HUES48 (cell line): ENCODE data around the gene KRTAP19-1.

ENCODE experiments used
- H3K27ac ChIP-seq: one replicate; pipeline ENCODE4 v1.7.0; 2013; ENCODE audit warnings: low read depth, low read length, inconsistent platforms
- H3K27me3 ChIP-seq: 2 replicates; pipeline ENCODE4 v1.6.1; 2013; ENCODE audit warnings: mild to moderate bottlenecking, low read length; ENCODE audit not compliant: control insufficient read depth, insufficient read depth
- H3K36me3 ChIP-seq: 2 replicates; pipeline ENCODE4 v1.6.1; 2013; ENCODE audit warnings: low read length; ENCODE audit not compliant: control insufficient read depth, insufficient read depth
- H3K4me1 ChIP-seq: 2 replicates; pipeline ENCODE4 v1.6.1; 2013; ENCODE audit warnings: mild to moderate bottlenecking, low read length; ENCODE audit not compliant: control insufficient read depth, insufficient read depth
- H3K4me3 ChIP-seq: 2 replicates; pipeline ENCODE4 v1.5.1; 2013; ENCODE audit warnings: mild to moderate bottlenecking, low read depth, low read length
- H3K9ac ChIP-seq: 2 replicates; pipeline ENCODE4 v1.6.1; 2013; ENCODE audit warnings: mild to moderate bottlenecking, low read depth, low read length, moderate library complexity
- H3K9me3 ChIP-seq: 2 replicates; pipeline ENCODE4 v1.6.1; 2013; ENCODE audit warnings: low read length; ENCODE audit not compliant: control insufficient read depth, insufficient read depth

The KRTAP19-1 gene

DNA sequence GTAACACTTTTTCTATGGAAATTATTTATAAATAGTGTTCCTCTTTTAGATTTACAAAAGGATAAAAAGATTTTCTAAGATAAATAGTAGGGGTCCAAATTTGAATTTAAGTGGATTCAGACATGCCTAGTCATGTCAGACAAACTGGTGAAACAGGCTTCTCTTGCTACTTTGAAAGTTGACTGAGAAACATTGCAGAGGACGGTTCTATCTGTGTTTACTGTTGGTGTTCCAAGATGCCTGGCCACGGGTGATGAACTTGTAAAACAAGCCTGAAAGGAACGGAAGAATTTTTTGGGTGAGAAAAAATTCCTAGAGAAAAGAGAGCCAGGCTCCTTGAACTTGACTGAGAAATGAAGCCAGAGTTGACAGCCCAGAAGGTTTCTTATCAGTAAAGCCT lies 2.2 kb downstream of the KRTAP19-1 start:
- no peaks in the 10 kb centered on the region for H3K36me3 ChIP-seq
- H3K27ac ChIP-seq: no peak overlapping the region
- H3K4me3 ChIP-seq: no peak overlapping the region
- H3K4me1 ChIP-seq: no peaks in the 10 kb centered on the region
- H3K27me3 ChIP-seq: no peaks in the 10 kb centered on the region
- no peak overlapping the region for H3K9ac ChIP-seq
- no peaks in the 10 kb centered on the region for H3K9me3 ChIP-seq

DNA sequence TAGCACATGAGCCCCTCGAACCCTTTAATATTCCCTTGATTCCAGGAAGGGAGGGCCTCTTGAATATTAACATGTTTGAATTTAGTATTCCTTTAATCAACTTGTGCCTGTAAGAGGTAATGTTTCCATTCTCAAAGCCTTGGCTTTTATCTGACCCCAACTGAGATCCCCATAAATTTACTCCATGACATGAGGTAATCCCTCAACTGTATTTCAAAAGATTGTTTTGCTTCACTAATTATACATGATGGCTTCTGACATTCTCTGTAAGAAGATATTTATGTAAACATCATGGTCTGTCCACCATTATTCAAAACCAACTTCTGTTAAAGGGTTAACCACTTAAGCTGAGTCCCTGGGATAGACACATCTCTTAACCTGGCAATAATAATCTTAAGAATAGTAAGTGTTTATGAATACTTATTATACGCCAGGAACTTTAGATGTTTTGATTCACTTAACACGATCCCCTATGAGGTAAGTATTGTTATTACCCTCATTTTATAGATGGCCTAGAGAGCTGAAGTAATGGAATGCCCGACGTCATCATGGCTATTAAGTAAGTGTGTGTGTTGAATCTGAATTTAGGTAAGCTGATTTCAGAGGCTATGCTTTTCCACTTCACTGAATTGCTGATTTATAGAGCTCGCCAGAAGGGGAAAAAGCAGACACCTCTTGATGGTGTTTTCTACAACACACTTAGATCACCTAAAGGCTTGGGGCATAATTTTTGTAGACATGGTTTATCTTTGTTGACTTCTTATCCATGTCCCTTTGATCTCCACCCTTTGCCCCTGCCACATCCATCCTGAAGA lies 11.1 kb downstream of the KRTAP19-1 start:
- H3K9me3 ChIP-seq: no peaks in the 10 kb centered on the region
- H3K27ac ChIP-seq: no peak overlapping the region
- no peaks in the 10 kb centered on the region for H3K4me1 ChIP-seq
- no peaks in the 10 kb centered on the region for H3K27me3 ChIP-seq
- no peak overlapping the region for H3K9ac ChIP-seq
- H3K4me3 ChIP-seq: no peak overlapping the region
- H3K36me3 ChIP-seq: no peaks in the 10 kb centered on the region

DNA sequence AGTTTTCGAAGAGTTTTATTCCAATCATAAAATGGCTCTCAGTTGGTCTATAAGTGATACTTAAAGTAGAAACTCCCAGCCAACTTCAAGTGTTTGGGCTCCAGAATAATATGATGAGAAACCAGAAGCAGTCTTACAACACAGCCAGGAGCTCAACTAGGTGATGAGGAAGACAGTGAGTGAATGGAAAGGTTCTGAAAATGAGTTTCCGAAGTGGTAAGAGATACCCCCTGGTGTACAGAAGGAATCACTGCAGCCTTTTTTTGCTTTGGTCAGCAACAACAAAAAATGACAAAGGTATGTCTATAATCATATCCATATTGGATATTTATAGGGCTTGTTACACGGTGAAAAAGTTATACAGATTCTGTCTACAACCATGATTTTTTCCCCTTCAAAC lies 16.5 kb downstream of the KRTAP19-1 start:
- H3K4me1 ChIP-seq: no peaks in the 10 kb centered on the region
- no peaks in the 10 kb centered on the region for H3K27me3 ChIP-seq
- no peak overlapping the region for H3K27ac ChIP-seq
- no peaks in the 10 kb centered on the region for H3K9me3 ChIP-seq
- H3K36me3 ChIP-seq: no peaks in the 10 kb centered on the region
- no peak overlapping the region for H3K9ac ChIP-seq
- H3K4me3 ChIP-seq: no peak overlapping the region

DNA sequence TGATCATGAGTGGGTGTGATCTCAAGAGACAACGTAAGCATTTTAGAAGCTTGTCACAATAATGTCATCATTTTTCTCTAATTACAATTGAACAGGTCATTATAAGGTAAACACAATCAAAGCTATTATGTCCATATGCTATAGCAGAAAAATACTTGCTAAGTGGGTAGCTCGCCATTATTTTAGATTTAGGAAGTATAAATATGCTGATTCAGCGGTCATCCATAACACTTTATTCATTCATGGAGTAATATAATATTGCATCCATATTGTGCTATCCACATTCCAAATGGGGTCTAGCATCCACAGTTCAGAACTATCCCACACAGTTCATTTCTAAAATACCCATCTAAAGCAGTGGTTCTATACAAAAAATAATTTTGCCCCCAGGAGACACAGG lies 31.7 kb downstream of the KRTAP19-1 start:
- Histone ChIP-seq H3K9me3 (no peaks in the 10 kb centered on the region), H3K4me1 (peaks cover 7% of the 10 kb centered on the region), H3K27ac (no peak overlapping the region), H3K9ac (no peak overlapping the region), H3K4me3 (no peak overlapping the region), H3K36me3 (no peaks in the 10 kb centered on the region), H3K27me3 (no peaks in the 10 kb centered on the region)

DNA sequence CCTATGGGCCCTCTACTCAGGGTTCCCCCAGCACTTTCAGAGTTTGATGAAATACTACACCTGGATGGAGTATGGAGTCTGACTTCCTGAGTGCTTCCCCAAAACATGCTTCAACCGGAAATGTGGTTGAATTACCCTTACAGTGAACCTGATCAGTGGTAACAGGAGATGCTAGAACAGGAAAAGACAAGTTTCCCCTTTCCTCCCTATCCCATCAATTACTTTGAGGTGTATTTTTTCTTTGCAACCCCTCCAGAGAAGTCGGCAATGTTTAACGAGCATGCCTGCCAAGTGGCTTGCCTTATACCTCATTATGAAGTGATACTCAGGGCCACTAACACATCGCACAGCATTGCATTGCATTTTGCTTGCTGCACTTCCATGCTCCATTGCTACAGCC lies 33.1 kb downstream of the KRTAP19-1 start:
- H3K27me3 ChIP-seq: no peaks in the 10 kb centered on the region

DNA sequence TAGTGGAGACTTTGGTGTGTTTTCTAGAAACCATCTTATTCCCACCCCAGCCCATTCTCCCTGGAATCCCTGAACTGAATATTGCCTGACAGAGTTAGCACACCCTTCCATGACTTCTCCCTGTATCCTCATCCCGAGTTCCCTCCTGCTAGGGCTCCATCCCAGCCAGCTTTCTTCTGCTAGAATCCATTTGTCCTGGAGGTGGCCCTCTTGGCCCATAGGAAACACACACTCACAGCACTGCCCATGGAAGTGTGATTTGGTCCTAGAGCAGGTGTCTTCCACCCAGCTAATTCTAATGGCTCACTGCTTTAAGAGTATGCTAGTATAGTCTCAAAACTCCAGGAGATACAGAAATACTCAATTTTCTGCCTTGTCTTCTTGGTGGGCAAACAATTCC lies 36.0 kb downstream of the KRTAP19-1 start:
- Histone ChIP-seq H3K9me3 (no peaks in the 10 kb centered on the region), H3K27ac (peak overlapping the region; percentile 41), H3K27me3 (no peaks in the 10 kb centered on the region), H3K4me3 (no peak overlapping the region), H3K9ac (no peak overlapping the region), H3K36me3 (no peaks in the 10 kb centered on the region), H3K4me1 (peaks cover 15% of the 10 kb centered on the region)

More for the DNA sequence above, 33.1 kb downstream of the KRTAP19-1 start:
- peaks cover 15% of the 10 kb centered on the region for H3K4me1 ChIP-seq
- H3K36me3 ChIP-seq: no peaks in the 10 kb centered on the region
- H3K4me3 ChIP-seq: no peak overlapping the region
- no peak overlapping the region for H3K27ac ChIP-seq
- H3K9ac ChIP-seq: no peak overlapping the region
- no peaks in the 10 kb centered on the region for H3K9me3 ChIP-seq

DNA sequence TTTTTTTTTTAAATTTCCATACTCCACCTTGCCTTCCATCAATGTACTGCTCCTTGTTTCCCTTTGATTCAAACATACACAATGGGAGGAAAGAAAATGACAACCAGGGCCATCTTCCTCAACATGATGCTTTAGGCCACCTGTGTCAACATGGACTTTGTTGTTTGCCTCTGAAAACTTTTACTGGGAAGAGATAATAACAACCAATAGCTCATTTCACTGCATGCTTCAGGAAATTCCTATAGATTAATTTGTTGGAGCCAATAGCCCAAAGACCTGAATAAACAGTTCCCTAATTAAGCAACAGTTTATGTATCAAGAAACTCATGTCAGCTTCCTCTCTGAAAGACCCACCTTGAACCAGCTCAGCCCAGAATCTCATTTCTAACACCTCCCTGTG lies 36.9 kb downstream of the KRTAP19-1 start:
- Histone ChIP-seq H3K27ac (no peak overlapping the region), H3K9me3 (no peaks in the 10 kb centered on the region), H3K4me1 (peaks cover 15% of the 10 kb centered on the region), H3K9ac (no peak overlapping the region), H3K27me3 (no peaks in the 10 kb centered on the region), H3K36me3 (no peaks in the 10 kb centered on the region), H3K4me3 (no peak overlapping the region; the same call in 1 of the 2 replicates)

DNA sequence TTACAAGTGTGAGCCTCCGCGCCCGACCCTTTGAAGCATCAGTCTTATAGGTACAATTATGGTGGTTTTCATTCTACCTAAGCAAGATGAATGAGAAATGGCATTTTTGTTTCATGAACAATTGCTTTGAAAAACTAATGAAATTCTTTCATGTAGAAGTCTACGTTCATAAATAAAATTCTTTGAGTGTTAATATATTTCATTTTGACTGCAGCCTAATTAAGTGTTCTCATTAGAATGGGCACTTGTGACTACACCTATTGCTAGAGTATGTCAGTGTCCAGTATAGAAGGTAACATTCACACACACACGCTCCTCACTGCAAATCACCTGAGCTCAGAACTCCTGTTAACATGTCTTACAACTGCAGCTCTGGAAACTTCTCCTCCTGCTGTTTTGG lies 40.2 kb downstream of the KRTAP19-1 start, which contains the start of gene KRTAP15-1:
Gene KRTAP15-1, plus strand, starts transcription at position 301 of the 400 bp plus-strand sequence. Its CDS starts 53 bp downstream, at position 354.
- H3K36me3 ChIP-seq: no peaks in the 10 kb centered on the region
- no peak within 1 kb of the TSS for H3K4me3 ChIP-seq
- no peaks in the 10 kb centered on the region for H3K9me3 ChIP-seq
- H3K4me1 ChIP-seq: peaks cover 15% of the 10 kb centered on the region
- no peak within 1 kb of the TSS for H3K27ac ChIP-seq
- H3K9ac ChIP-seq: no peak within 1 kb of the TSS
- no peaks in the 10 kb centered on the region for H3K27me3 ChIP-seq

DNA sequence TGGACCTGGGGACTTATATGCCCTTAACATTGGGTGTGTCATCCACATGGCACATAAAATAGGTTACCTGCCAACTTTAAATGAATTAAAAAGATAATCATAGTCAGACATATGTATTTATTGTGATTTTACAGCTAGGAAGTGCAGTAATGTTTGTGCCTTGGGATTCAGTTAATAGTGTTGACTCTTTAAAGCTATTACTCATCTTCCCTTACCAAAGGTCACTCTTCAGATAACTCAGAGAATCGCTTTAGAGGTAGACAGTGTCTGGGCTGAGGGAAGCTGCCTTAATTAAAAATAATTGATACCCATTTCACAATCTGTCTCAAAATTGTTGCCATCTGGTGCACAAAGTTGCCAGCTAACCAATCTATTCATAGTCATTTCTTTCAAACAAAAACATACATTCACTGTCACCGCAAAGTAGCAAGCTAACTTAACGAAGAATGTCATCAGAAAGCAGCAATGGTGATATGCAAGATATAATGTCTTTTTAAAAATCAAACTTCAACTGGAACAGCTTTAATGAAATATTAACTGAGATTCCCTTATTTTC lies 43.1 kb downstream of the KRTAP19-1 start:
- no peaks in the 10 kb centered on the region for H3K4me1 ChIP-seq
- no peak overlapping the region for H3K9ac ChIP-seq
- no peak overlapping the region for H3K27ac ChIP-seq
- no peaks in the 10 kb centered on the region for H3K36me3 ChIP-seq
- H3K9me3 ChIP-seq: no peaks in the 10 kb centered on the region
- no peak overlapping the region for H3K4me3 ChIP-seq
- no peaks in the 10 kb centered on the region for H3K27me3 ChIP-seq

DNA sequence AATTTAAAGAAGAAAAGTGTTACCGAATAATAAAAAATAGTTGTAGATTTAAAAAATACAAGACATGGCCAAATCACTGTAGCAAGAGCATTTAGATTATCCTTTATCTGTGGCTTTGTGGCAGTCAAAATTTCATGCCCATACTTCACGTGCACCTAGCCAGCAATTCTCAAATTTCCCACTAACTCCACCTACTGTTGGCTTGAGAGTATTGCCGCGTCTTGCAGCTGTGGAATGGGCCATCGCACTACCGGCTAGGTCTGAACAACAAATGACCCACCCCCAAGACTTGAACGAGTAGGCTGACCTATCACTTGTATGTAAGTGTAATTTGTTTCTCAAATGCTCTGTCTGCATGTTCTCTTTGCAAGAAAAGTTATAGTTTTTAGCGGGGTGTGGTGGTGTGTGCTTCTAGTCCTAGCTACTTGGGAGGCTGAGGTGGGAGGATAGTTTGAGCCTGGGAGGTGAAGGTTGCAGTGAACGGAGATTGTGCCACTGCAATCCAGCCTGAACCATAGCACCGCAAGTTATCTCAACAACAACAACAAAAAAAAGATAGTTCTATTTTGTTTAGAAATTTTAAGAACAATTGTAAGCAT lies 46.0 kb downstream of the KRTAP19-1 start:
- Histone ChIP-seq H3K27ac (no peak overlapping the region), H3K36me3 (no peaks in the 10 kb centered on the region), H3K4me3 (no peak overlapping the region), H3K9me3 (no peaks in the 10 kb centered on the region), H3K4me1 (peaks cover 10% of the 10 kb centered on the region), H3K27me3 (no peaks in the 10 kb centered on the region), H3K9ac (no peak overlapping the region)

DNA sequence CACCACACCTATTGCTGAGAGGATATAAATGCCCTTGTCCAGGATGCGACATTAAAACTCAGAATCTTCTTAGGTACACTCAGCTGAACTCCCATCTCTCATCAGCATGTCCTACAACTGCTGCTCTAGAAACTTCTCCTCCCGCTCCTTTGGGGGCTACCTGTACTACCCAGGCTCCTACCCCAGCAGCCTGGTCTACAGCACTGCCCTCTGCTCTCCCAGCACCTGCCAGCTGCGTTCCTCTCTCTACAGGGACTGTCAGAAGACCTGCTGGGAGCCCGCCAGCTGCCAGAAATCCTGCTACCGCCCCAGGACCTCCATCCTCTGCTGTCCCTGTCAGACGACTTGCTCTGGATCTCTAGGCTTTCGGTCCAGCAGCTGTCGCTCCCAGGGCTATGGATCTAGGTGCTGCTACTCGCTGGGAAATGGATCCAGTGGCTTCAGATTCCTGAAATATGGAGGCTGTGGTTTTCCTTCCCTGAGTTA lies 50.0 kb downstream of the KRTAP19-1 start, which contains the start of gene KRTAP13-4:
Gene KRTAP13-4, plus strand, starts transcription at position 51 of the 486 bp plus-strand sequence. Its CDS starts 56 bp downstream, at position 107.
- Histone ChIP-seq H3K4me3 (no peak within 1 kb of the TSS), H3K27me3 (no peaks in the 10 kb centered on the region), H3K9me3 (no peaks in the 10 kb centered on the region), H3K9ac (no peak within 1 kb of the TSS), H3K36me3 (no peaks in the 10 kb centered on the region), H3K27ac (no peak within 1 kb of the TSS), H3K4me1 (peaks cover 30% of the 10 kb centered on the region)
